Thoracic aorta (tissue), 2 donors: ENCODE results near the gene RPS27A. TPM values are rescaled to one million over a fixed set of nuclear protein-coding genes. Genes with fewer than 3 reads are reported as not detected.

Source experiments
- ATAC-seq: fragments of 150-250 bp; one replicate; pipeline ENCODE4 v1.8.0; 2017; ENCODE audit warnings: low read depth; ENCODE audit not compliant: insufficient number of reproducible peaks, low FRiP score
- DNase-seq: peaks from one replicate; pipeline ENCODE4 v3.0.0-alpha.2; 2020; ENCODE audit warnings: low spot score
- H3K27ac ChIP-seq, 2 donors: fragments of 200-600 bp; sonication (generic); 1 replicate in 1 of 2; 2 replicates in 1 of 2; pipeline ENCODE4 v1.5.1; 2016; ENCODE audit warnings: mild to moderate bottlenecking in 2 of 2, moderate library complexity in 2 of 2
- H3K27me3 ChIP-seq: fragments of 200-600 bp; sonication (generic); replicated peaks from 2 replicates; pipeline ENCODE4 v1.6.0; 2016; ENCODE audit warnings: mild to moderate bottlenecking; ENCODE audit not compliant: insufficient read depth
- H3K36me3 ChIP-seq: fragments of 200-600 bp; sonication (generic); one replicate; pipeline ENCODE4 v1.5.1; 2016
- H3K4me1 ChIP-seq, 2 donors: fragments of 200-600 bp; sonication (generic); 1 replicate in 1 of 2; 2 replicates in 1 of 2; pipeline versions ENCODE4 v1.5.1 to v1.6.0; 2016; ENCODE audit warnings: low read depth in 2 of 2, mild to moderate bottlenecking in 1 of 2; ENCODE audit not compliant: control insufficient read depth in 1 of 2
- H3K4me3 ChIP-seq: fragments of 200-600 bp; sonication (generic); 2 replicates; pipeline ENCODE4 v1.5.1; 2016; ENCODE audit warnings: mild to moderate bottlenecking
- H3K9me3 ChIP-seq: fragments of 200-600 bp; sonication (generic); 2 replicates; pipeline ENCODE4 v1.5.1; 2016
- CTCF ChIP-seq: fragments of 200-600 bp; sonication (generic); IDR thresholded peaks from one replicate; pipeline ENCODE4 v1.5.1; 2019; ENCODE audit warnings: antibody characterized with exemption
- total RNA-seq, 2 donors: library from RNA; depleted of rRNA; stranded (reverse); fragments of >200 nt; gene quantifications; one replicate each; pipeline versions ENCODE4 v1.1.0 to v1.2.3, GENCODE V29; 2016

The RPS27A gene
- total RNA-seq, 2 donors from 2014 or later, result 786 to 831 TPM

GRCh38 chr2:55282110-55282917 lies 49.8 kb downstream of the RPS27A start:
- H3K27me3 ChIP-seq, result no peaks in the 10 kb centered on the region
- peaks cover 10 to 29% of the 10 kb centered on the region in 2 donors for H3K4me1 ChIP-seq
- H3K4me3 ChIP-seq, result peak overlapping the region; percentile 91
- H3K9me3 ChIP-seq, result no peaks in the 10 kb centered on the region
- TF ChIP-seq CTCF, result no peak
- peak; percentile 19 for DNase-seq
- no peaks in the 10 kb centered on the region for H3K36me3 ChIP-seq
- ATAC-seq, result peak; percentile 82
- peak overlapping the region; percentile 90 to 95 for H3K27ac ChIP-seq

- no peaks in the 10 kb centered on the region for H3K36me3 ChIP-seq
- peak overlapping the region; percentile 90 to 95 for H3K27ac ChIP-seq
- no peak for ATAC-seq
- no peak for TF ChIP-seq CTCF
- H3K9me3 ChIP-seq, result no peaks in the 10 kb centered on the region
- H3K4me1 ChIP-seq, result peaks cover 10 to 35% of the 10 kb centered on the region in 2 donors
- H3K4me3 ChIP-seq, result peak overlapping the region; percentile 91
- no peaks in the 10 kb centered on the region for H3K27me3 ChIP-seq
- DNase-seq, result no peak
Measured at GRCh38 chr2:55283083-55283482, 50.6 kb downstream of the RPS27A start.

Other genes with a start within 250 kb of the RPS27A start
- gene RTN4, start 182.2 kb upstream of the RPS27A start, total RNA-seq, result 100 to 1,000 TPM; 253 to 331 TPM
- gene CLHC1, start 395 bp upstream of the RPS27A start, total RNA-seq, result 1 to 10 TPM in 1 of 2 donors, under 1 TPM in 1; 0.28 to 8.4 TPM
- 10 to 100 TPM in 1 of 2 donors, 1 to 10 TPM in 1; 8.1 to 24.3 TPM for gene MTIF2, start 36.5 kb downstream of the RPS27A start, total RNA-seq
- 10 to 100 TPM; 50.0 to 74.5 TPM for gene CCDC88A, start 187.2 kb downstream of the RPS27A start, total RNA-seq